K562 (cell line): ENCODE measurements around the gene TASP1. TPM values are rescaled to one million over a fixed set of nuclear protein-coding genes. Genes with fewer than 3 reads are reported as not detected.

Experiments used
- ATAC-seq: fragments of 200-7000 bp; cut with Tn5 transposase; 3 replicates; pipeline ENCODE4 v1.9.1; 2020; ENCODE audit warnings: moderate library complexity
- BruUV-seq: library from RNA; stranded (reverse); fragments of 400-500 nt; replicated peaks from 2 replicates; lab custom pipeline; 2021; lab: Mats Ljungman, UMichigan
- CTCF ChIA-PET: fragments of 300-600 bp; formaldehyde crosslinking; extraction: SDS; loops from one replicate; lab custom pipeline; 2021; ENCODE audit warnings: low intra/inter-chr PET ratio; lab: Yijun Ruan, JAX
- POLR2A ChIA-PET: fragments of 300-600, 350-650 bp; sonication (Branson Sonifier 250); formaldehyde crosslinking; extraction: SDS; loops from one replicate; lab custom pipeline; 2021; ENCODE audit warnings: antibody characterized with exemption, inconsistent platforms; lab: Yijun Ruan, JAX
- DNase-seq, 4 experiments: peaks; one replicate each; pipeline versions ENCODE4 v3.0.0 to v3.0.0-alpha.2; 2011 to 2018; ENCODE audit warnings: low spot score in 3 of 4, mixed read lengths in 3 of 4; ENCODE audit errors: extremely low read depth in 1 of 4
- FAIRE-seq: peaks from 2 replicates; lab custom pipeline; 2011; peaks lifted over from hg19 to GRCh38; lab: Jason Lieb, UNC
- H2AFZ ChIP-seq: 2 replicates; pipeline ENCODE4 v1.6.0; 2011; ENCODE audit warnings: low read depth, low read length, control low read depth, inconsistent platforms
- H3K27ac ChIP-seq: fragments of 200-600 bp; 3 replicates; pipeline ENCODE4 v1.8.0; 2011; ENCODE audit warnings: low read depth, mild to moderate bottlenecking, control low read depth, inconsistent platforms, low read length, moderate library complexity, mixed read lengths; ENCODE audit errors: extremely low read depth
- H3K27me3 ChIP-seq, 2 experiments: fragments of 300-600 bp in 1 of 2; 2 replicates in 1 of 2; 3 replicates in 1 of 2; pipeline versions ENCODE4 v1.6.0 to v1.8.0; 2011; ENCODE audit warnings: inconsistent platforms in 2 of 2, low read length in 2 of 2, mild to moderate bottlenecking in 1 of 2, mixed read lengths in 1 of 2, moderate library complexity in 1 of 2; ENCODE audit not compliant: control insufficient read depth in 2 of 2, insufficient read depth in 2 of 2
- H3K36me3 ChIP-seq: fragments of 300-600 bp; 3 replicates; pipeline ENCODE4 v1.8.0; 2011; ENCODE audit warnings: mild to moderate bottlenecking, low read length, inconsistent platforms; ENCODE audit not compliant: control insufficient read depth, insufficient read depth
- H3K4me1 ChIP-seq, 2 experiments: fragments of 200-600 bp in 1 of 2; replicated peaks in 1 of 2; 2 replicates in 1 of 2; 3 replicates in 1 of 2; pipeline versions ENCODE4 v1.5.1 to v1.8.0; 2011; ENCODE audit warnings: inconsistent platforms in 2 of 2, low read length in 2 of 2, mild to moderate bottlenecking in 1 of 2, mixed read lengths in 1 of 2, moderate library complexity in 1 of 2; ENCODE audit not compliant: control insufficient read depth in 2 of 2, insufficient read depth in 2 of 2
- H3K4me2 ChIP-seq: 2 replicates; pipeline ENCODE4 v1.6.1; 2011; ENCODE audit warnings: low read length, control low read depth, inconsistent platforms, mixed read lengths; ENCODE audit not compliant: insufficient read depth
- H3K4me3 ChIP-seq: fragments of 200-600 bp; sonication (generic), shearing (Covaris generic); 2 replicates; pipeline ENCODE4 v1.5.1; 2016; ENCODE audit warnings: control low read depth, inconsistent platforms
- H3K79me2 ChIP-seq: fragments of 200-600 bp; 3 replicates; pipeline ENCODE4 v1.8.0; 2011; ENCODE audit warnings: low read length, inconsistent platforms; ENCODE audit not compliant: control insufficient read depth, insufficient read depth
- H3K9ac ChIP-seq, 2 experiments: 2 replicates each; pipeline versions ENCODE4 v1.6.0 to v1.6.1; 2011; ENCODE audit warnings: low read depth in 2 of 2, low read length in 2 of 2, control low read depth in 1 of 2, inconsistent platforms in 1 of 2, mild to moderate bottlenecking in 1 of 2, mixed read lengths in 1 of 2; ENCODE audit not compliant: insufficient read depth in 1 of 2
- H3K9me1 ChIP-seq: one replicate; pipeline ENCODE4 v1.6.0; 2011; ENCODE audit warnings: inconsistent platforms, mild to moderate bottlenecking, low read length, moderate library complexity; ENCODE audit not compliant: control insufficient read depth, insufficient read depth
- H3K9me3 ChIP-seq: replicated peaks from 2 replicates; pipeline ENCODE4 v1.5.1; 2011; ENCODE audit warnings: low read depth, low read length, inconsistent platforms; ENCODE audit not compliant: control insufficient read depth, insufficient read depth
- H4K20me1 ChIP-seq: replicated peaks from 2 replicates; pipeline ENCODE4 v1.6.1; 2011; ENCODE audit warnings: low read length, inconsistent platforms, mixed read lengths; ENCODE audit not compliant: control insufficient read depth, insufficient read depth
- CCNT2 ChIP-seq: IDR thresholded peaks from 2 replicates; pipeline ENCODE4 v1.6.1; 2011; ENCODE audit warnings: borderline replicate concordance, low read depth, mild to moderate bottlenecking, moderate library complexity, mixed read lengths, low read length; ENCODE audit not compliant: insufficient read length; ENCODE audit errors: extremely low read depth
- MTA2 ChIP-seq: fragments of 450-650 bp; IDR thresholded peaks from 2 replicates; pipeline ENCODE4 v1.6.1; 2016; ENCODE audit warnings: low read depth
- NR2C1 ChIP-seq, 2 experiments: fragments of 450-650 bp; IDR thresholded peaks; 2 replicates each; pipeline ENCODE4 v1.6.1; 2017; ENCODE audit warnings: mild to moderate bottlenecking in 2 of 2, antibody characterized with exemption in 1 of 2, inconsistent platforms in 1 of 2, missing compliant biosample characterization in 1 of 2, missing genetic modification characterization in 1 of 2
- RBM14 ChIP-seq: fragments of 200-400 bp; formaldehyde crosslinking; IDR thresholded peaks from 2 replicates; pipeline ENCODE4 v1.6.1; 2018; ENCODE audit warnings: low read depth, mild to moderate bottlenecking, low read length, moderate library complexity, borderline replicate concordance; ENCODE audit not compliant: insufficient read depth
- YBX1 ChIP-seq: fragments of 450-650 bp; IDR thresholded peaks from 2 replicates; pipeline ENCODE4 v1.7.1; 2016; ENCODE audit warnings: mild to moderate bottlenecking
- ZNF347 ChIP-seq: fragments of 450-650 bp; formaldehyde crosslinking; IDR thresholded peaks from 2 replicates; pipeline ENCODE4 v1.4.0; 2020; ENCODE audit warnings: low read depth, mild to moderate bottlenecking, moderate library complexity
- ZNF740 ChIP-seq, 3 experiments: fragments of 200-800 bp in 1 of 3; sonication (Bioruptor generic) in 1 of 3; sonication (generic) in 1 of 3; formaldehyde crosslinking in 1 of 3; IDR thresholded peaks; 2 replicates each; pipeline versions ENCODE4 v1.6.1 to v1.8.0; 2016 to 2022; ENCODE audit warnings: mild to moderate bottlenecking in 2 of 3, missing compliant biosample characterization in 2 of 3, missing genetic modification characterization in 2 of 3, missing genetic modification reagents in 1 of 3
- WGBS: fragments of 100-300 bp; shearing (Covaris generic); methylation state at CpG from one replicate; pipeline ENCODE4 v1.1.6; 2016; ENCODE audit warnings: low coverage, mixed read lengths; ENCODE audit not compliant: insufficient coverage; ENCODE audit errors: missing lambda C conversion rate; 5-methylcytosine and 5-hydroxymethylcytosine counted together
- in situ Hi-C: fragments of 300-500 bp; cut with MboI; formaldehyde crosslinking; loops from 4 replicates; pipeline ENCODE4 v1.15.0; 2018; ENCODE audit warnings: inconsistent platforms, mixed read lengths
- intact Hi-C: fragments of 100-400 bp; cut with micrococcal nuclease; formaldehyde crosslinking; loops from 2 replicates; pipeline ENCODE4 v1.14.2; 2022
- polyA plus RNA-seq, 8 experiments: library from polyadenylated mRNA; depleted of rRNA in 4 of 8; stranded (reverse) in 5 of 8; unstranded in 3 of 8; fragments of >200 nt; fragmentation: Nextera tagmentation in 2 of 8; fragmentation: Illumina TruSeq in 1 of 8; extraction: Ambion mirVana in 2 of 8; extraction: Trizol in 1 of 8; gene quantifications; 2 replicates each; pipeline versions ENCODE4 v1.2.1 to v1.2.3, GENCODE V29; 2011 to 2014; ENCODE audit warnings: inconsistent platforms in 1 of 8, missing spikeins in 1 of 8
- total RNA-seq, 7 experiments: library from RNA; depleted of rRNA in 6 of 7; stranded (reverse); fragments of >200 nt in 6 of 7; fragmentation: Illumina TruSeq in 2 of 7; extraction: Trizol in 2 of 7; gene quantifications; 2 replicates each; pipeline versions ENCODE4 v1.2.1 to v1.2.3, GENCODE V29; 2011 to 2021; ENCODE audit warnings: low replicate concordance in 1 of 7

The TASP1 gene
- total and polyA plus RNA-seq, 9 of the 15 experiments (the other 6 are each of a cell fraction or from before 2014, with no cell fraction given): 3.7 to 10.6 (median 6.4) TPM

- no peaks in the 10 kb centered on the region for H4K20me1 ChIP-seq
- in situ Hi-C loops (no loop called here), intact Hi-C loops (no loop called here)
- H2AFZ ChIP-seq: no peak overlapping the region
- H3K4me2 ChIP-seq: no peak overlapping the region
- H3K4me3 ChIP-seq: no peak overlapping the region
- BruUV-seq: no TSS peak
- no peaks in the 10 kb centered on the region for H3K36me3 ChIP-seq
- H3K27ac ChIP-seq: no peak overlapping the region
- H3K9me1 ChIP-seq: no peaks in the 10 kb centered on the region
- CTCF ChIA-PET: no interaction called here
- H3K27me3 ChIP-seq: no peaks in the 10 kb centered on the region
- FAIRE-seq (no peak), DNase-seq (no peak)
- POLR2A ChIA-PET: no interaction called here
- WGBS: 51% methylated on average over 2 of the region's 2 CpGs
- H3K9ac ChIP-seq: no peak overlapping the region
- no peaks in the 10 kb centered on the region for H3K79me2 ChIP-seq
- TF ChIP-seq RBM14: no peak
- TF ChIP-seq ZNF347 (CRISPR knock-in tag): no peak
- no peak for TF ChIP-seq CCNT2
- no peak for TF ChIP-seq YBX1
- TF ChIP-seq, all 486 proteins: peak for 0
- Histone ChIP-seq H3K4me1 (no peaks in the 10 kb centered on the region), H3K9me3 (no peaks in the 10 kb centered on the region)
- no peak for ATAC-seq
Measured at GRCh38 chr20:13384132-13384531, 254.6 kb downstream of the TASP1 start.

- H3K4me3 ChIP-seq: no peak overlapping the region
- H3K9me3 ChIP-seq: no peaks in the 10 kb centered on the region
- ChIA-PET CTCF (no interaction called here), POLR2A (no interaction called here)
- 13% methylated on average over 2 of the region's 3 CpGs for WGBS
- DNase-seq: no peak
- H3K4me2 ChIP-seq: no peak overlapping the region
- H3K9ac ChIP-seq: no peak overlapping the region
- H3K4me1 ChIP-seq: no peaks in the 10 kb centered on the region
- no peak overlapping the region for H3K27ac ChIP-seq
- H4K20me1 ChIP-seq: no peaks in the 10 kb centered on the region
- intact Hi-C loops (no loop called here), in situ Hi-C loops (no loop called here)
- H3K36me3 ChIP-seq: no peaks in the 10 kb centered on the region
- no peak for ATAC-seq
- H3K9me1 ChIP-seq: no peaks in the 10 kb centered on the region
- H2AFZ ChIP-seq: no peak overlapping the region
- BruUV-seq: no TSS peak
- FAIRE-seq: no peak
- H3K27me3 ChIP-seq: no peaks in the 10 kb centered on the region
- no peaks in the 10 kb centered on the region for H3K79me2 ChIP-seq
- TF ChIP-seq NR2C1 (IDR thresholded peaks at IDR 0.05): no peak
- TF ChIP-seq NR2C1 (tag; IDR thresholded peaks at IDR 0.05): no peak
- no peak for TF ChIP-seq MTA2
- no peak for TF ChIP-seq ZNF740 (CRISPR knock-in tag; IDR thresholded peaks at IDR 0.05)
- TF ChIP-seq ZNF740 (tag; IDR thresholded peaks at IDR 0.05): no peak
Measured at GRCh38 chr20:13382786-13383185, 255.9 kb downstream of the TASP1 start.
